ENCODE results near the gene LRRC63. TPM values are rescaled to one million over a fixed set of nuclear protein-coding genes. Genes with fewer than 3 reads are reported as not detected.

The LRRC63 gene
- total RNA-seq, 1 experiment from 2014 or later, result not detected

DNA sequence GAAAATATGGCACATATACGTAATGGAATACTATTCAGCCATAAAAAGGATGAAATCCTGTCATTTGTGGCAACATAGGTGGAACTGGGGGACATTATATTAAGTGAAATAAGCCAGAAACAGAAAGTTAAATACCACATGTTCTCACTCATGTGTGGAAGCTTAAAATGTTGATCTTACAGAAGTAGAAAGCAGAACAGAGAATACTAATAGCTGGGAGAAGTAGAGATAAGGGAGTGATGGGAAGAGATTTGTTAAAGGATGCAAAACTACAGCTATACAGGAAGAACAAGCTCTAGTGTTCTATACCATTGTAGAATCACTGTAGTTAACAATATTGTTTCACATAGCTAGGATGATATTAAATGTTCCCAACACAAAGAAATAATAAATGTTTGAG, 107.3 kb downstream of the LRRC63 start:
- no peak overlapping the region for H3K4me3 ChIP-seq (replicated peaks in 1 of 2; ENCODE audit: low read depth in 1 of 2, low read length in 2 of 2)
- no peak overlapping the region for H3K27ac ChIP-seq (ENCODE audit: low read depth, low read length)
- no peaks in the 10 kb centered on the region for H3K9me3 ChIP-seq (ENCODE audit: control insufficient read depth in 1 of 2, insufficient read depth in 1 of 2, low read depth in 1 of 2, low read length in 2 of 2)
- H3K9me2 ChIP-seq (ENCODE audit: insufficient read depth), result no peaks in the 10 kb centered on the region
- no peaks in the 10 kb centered on the region for H3K4me1 ChIP-seq (ENCODE audit: control insufficient read depth in 1 of 2, insufficient read depth in 2 of 2, low read length in 2 of 2)
- ChIA-PET RAD21 (ENCODE audit: low non-redundant PET in 1 of 2, low total read pairs in 2 of 2, uncharacterized antibody in 2 of 2, unreplicated experiment in 2 of 2) (interaction anchor here in 1 of 2 experiments (0.8 kb wide), 1 partner anchor 707 kb away, joined by 3 read pairs; no protein-coding TSS in a partner anchor), CTCF (no interaction called here), POLR2A (no interaction called here)
- no peak for TF ChIP-seq POLR2AphosphoS5 (IDR thresholded peaks at IDR 0.05; ENCODE audit: low read depth, low read length)
- TF ChIP-seq FOSL1 (IDR thresholded peaks at IDR 0.05; ENCODE audit: low read depth), result no peak
- TF ChIP-seq, protein P1, sequence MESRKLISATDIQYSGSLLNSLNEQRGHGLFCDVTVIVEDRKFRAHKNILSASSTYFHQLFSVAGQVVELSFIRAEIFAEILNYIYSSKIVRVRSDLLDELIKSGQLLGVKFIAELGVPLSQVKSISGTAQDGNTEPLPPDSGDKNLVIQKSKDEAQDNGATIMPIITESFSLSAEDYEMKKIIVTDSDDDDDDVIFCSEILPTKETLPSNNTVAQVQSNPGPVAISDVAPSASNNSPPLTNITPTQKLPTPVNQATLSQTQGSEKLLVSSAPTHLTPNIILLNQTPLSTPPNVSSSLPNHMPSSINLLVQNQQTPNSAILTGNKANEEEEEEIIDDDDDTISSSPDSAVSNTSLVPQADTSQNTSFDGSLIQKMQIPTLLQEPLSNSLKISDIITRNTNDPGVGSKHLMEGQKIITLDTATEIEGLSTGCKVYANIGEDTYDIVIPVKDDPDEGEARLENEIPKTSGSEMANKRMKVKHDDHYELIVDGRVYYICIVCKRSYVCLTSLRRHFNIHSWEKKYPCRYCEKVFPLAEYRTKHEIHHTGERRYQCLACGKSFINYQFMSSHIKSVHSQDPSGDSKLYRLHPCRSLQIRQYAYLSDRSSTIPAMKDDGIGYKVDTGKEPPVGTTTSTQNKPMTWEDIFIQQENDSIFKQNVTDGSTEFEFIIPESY (IDR thresholded peaks at IDR 0.05; ENCODE audit: extremely low read depth, insufficient replicate concordance, low read length), result no peak
- intact Hi-C loops (cut with micrococcal nuclease), result no loop called here
- no peak for ATAC-seq
- no peaks in the 10 kb centered on the region for H3K27me3 ChIP-seq (ENCODE audit: insufficient read depth, low read length)
- no peaks in the 10 kb centered on the region for H4K20me1 ChIP-seq (ENCODE audit: insufficient read depth)
- no peak for DNase-seq (ENCODE audit: low read depth, low spot score)
- no peak overlapping the region for H3K9ac ChIP-seq (ENCODE audit: low read length)
- no peak overlapping the region for H2AFZ ChIP-seq (ENCODE audit: low read depth, low read length, poor library complexity, severe bottlenecking)
- no peaks in the 10 kb centered on the region for H3K79me2 ChIP-seq (ENCODE audit: insufficient read depth, low read length)
- no peak overlapping the region for H3K4me2 ChIP-seq (ENCODE audit: low read length)
- BruUV-seq (replicated peaks), result no TSS peak
- H3K36me3 ChIP-seq (ENCODE audit: control insufficient read depth in 1 of 2, insufficient read depth in 2 of 2, low read length in 2 of 2), result no peaks in the 10 kb centered on the region

DNA sequence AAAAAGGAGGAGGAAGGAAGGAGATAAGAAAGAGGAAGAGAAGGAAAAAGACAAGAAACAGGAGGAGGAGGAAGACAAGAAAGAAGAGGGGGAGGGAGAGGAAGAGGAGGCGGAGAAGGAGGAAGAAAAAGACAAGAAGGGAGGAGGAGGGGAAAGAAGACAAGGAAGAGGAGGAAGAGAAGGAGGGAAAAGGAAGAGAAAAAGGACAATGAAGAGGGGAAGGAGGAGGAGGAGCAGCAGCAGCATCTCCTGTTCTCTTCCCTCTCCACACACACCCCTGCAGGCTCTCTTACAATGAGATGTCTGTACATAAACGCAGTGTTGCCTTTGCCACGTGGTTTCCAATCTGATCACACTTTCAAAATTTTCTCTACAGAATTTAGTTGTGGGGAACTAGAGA, 108.7 kb downstream of the LRRC63 start:
- H3K9me2 ChIP-seq (ENCODE audit: insufficient read depth), result no peaks in the 10 kb centered on the region
- no peaks in the 10 kb centered on the region for H3K79me2 ChIP-seq (ENCODE audit: insufficient read depth, low read length)
- no peaks in the 10 kb centered on the region for H3K27me3 ChIP-seq (ENCODE audit: insufficient read depth, low read length)
- no peak for ATAC-seq
- no peak overlapping the region for H3K27ac ChIP-seq (ENCODE audit: low read depth, low read length)
- no TSS peak for BruUV-seq (replicated peaks)
- DNase-seq (ENCODE audit: low read depth, low spot score), result no peak
- intact Hi-C loops (cut with micrococcal nuclease), result loop anchor here (2.0 to 10.0 kb wide), 2 partner anchors 174 to 696 kb away; no protein-coding TSS in a partner anchor
- H3K9ac ChIP-seq (ENCODE audit: low read length), result no peak overlapping the region
- no peaks in the 10 kb centered on the region for H3K9me3 ChIP-seq (ENCODE audit: control insufficient read depth in 1 of 2, insufficient read depth in 1 of 2, low read depth in 1 of 2, low read length in 2 of 2)
- H4K20me1 ChIP-seq (ENCODE audit: insufficient read depth), result no peaks in the 10 kb centered on the region
- ChIA-PET POLR2A (no interaction called here), CTCF (interaction anchor here (1.6 kb wide), 1 partner anchor 160 kb away, joined by 6 read pairs; no protein-coding TSS in a partner anchor), RAD21 (ENCODE audit: low non-redundant PET in 1 of 2, low total read pairs in 2 of 2, uncharacterized antibody in 2 of 2, unreplicated experiment in 2 of 2) (no interaction called here)
- no peak overlapping the region for H3K4me2 ChIP-seq (ENCODE audit: low read length)
- H3K36me3 ChIP-seq (ENCODE audit: control insufficient read depth in 1 of 2, insufficient read depth in 2 of 2, low read length in 2 of 2), result no peaks in the 10 kb centered on the region
- no peak overlapping the region for H3K4me3 ChIP-seq (replicated peaks in 1 of 2; ENCODE audit: low read depth in 1 of 2, low read length in 2 of 2)
- no peak overlapping the region for H2AFZ ChIP-seq (ENCODE audit: low read depth, low read length, poor library complexity, severe bottlenecking)
- H3K4me1 ChIP-seq (ENCODE audit: control insufficient read depth in 1 of 2, insufficient read depth in 2 of 2, low read length in 2 of 2), result no peaks in the 10 kb centered on the region
- TF ChIP-seq FOSL1 (IDR thresholded peaks at IDR 0.05; ENCODE audit: low read depth) (no peak), CBX3 (IDR thresholded peaks at IDR 0.05; ENCODE audit: low read depth) (no peak), YY1 (IDR thresholded peaks at IDR 0.05; ENCODE audit: extremely low read depth, insufficient replicate concordance, low read depth, low read length) (no peak), ELF1 (IDR thresholded peaks at IDR 0.05; ENCODE audit: borderline replicate concordance, low read depth) (no peak), SP1 (IDR thresholded peaks at IDR 0.05; ENCODE audit: low read depth) (no peak), POLR2A (IDR thresholded peaks at IDR 0.05; ENCODE audit: borderline replicate concordance, extremely low read depth, insufficient read depth, insufficient read length) (no peak), ZFX (IDR thresholded peaks at IDR 0.05) (no peak), EZH2 (IDR thresholded peaks at IDR 0.05) (no peak), RAD21 (IDR thresholded peaks at IDR 0.05; ENCODE audit: low read depth) (no peak), JUND (IDR thresholded peaks at IDR 0.05) (no peak), EZH2phosphoT487 (IDR thresholded peaks at IDR 0.05; ENCODE audit: borderline replicate concordance) (no peak)
- TF ChIP-seq, protein P2, sequence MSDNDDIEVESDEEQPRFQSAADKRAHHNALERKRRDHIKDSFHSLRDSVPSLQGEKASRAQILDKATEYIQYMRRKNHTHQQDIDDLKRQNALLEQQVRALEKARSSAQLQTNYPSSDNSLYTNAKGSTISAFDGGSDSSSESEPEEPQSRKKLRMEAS (IDR thresholded peaks at IDR 0.05), result no peak
- TF ChIP-seq, protein P3, sequence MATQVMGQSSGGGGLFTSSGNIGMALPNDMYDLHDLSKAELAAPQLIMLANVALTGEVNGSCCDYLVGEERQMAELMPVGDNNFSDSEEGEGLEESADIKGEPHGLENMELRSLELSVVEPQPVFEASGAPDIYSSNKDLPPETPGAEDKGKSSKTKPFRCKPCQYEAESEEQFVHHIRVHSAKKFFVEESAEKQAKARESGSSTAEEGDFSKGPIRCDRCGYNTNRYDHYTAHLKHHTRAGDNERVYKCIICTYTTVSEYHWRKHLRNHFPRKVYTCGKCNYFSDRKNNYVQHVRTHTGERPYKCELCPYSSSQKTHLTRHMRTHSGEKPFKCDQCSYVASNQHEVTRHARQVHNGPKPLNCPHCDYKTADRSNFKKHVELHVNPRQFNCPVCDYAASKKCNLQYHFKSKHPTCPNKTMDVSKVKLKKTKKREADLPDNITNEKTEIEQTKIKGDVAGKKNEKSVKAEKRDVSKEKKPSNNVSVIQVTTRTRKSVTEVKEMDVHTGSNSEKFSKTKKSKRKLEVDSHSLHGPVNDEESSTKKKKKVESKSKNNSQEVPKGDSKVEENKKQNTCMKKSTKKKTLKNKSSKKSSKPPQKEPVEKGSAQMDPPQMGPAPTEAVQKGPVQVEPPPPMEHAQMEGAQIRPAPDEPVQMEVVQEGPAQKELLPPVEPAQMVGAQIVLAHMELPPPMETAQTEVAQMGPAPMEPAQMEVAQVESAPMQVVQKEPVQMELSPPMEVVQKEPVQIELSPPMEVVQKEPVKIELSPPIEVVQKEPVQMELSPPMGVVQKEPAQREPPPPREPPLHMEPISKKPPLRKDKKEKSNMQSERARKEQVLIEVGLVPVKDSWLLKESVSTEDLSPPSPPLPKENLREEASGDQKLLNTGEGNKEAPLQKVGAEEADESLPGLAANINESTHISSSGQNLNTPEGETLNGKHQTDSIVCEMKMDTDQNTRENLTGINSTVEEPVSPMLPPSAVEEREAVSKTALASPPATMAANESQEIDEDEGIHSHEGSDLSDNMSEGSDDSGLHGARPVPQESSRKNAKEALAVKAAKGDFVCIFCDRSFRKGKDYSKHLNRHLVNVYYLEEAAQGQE (IDR thresholded peaks at IDR 0.05; ENCODE audit: low read depth), result no peak

All from HCT116 (cell line).